PFSK-1 (cell line): ENCODE measurements around the gene ZC3H12C.

Experiments
- FOXP2 ChIP-seq: optimal IDR thresholded peaks from 2 replicates; pipeline ENCODE3; 2011; ENCODE audit warnings: borderline replicate concordance, control low read depth, inconsistent platforms; ENCODE audit not compliant: insufficient read depth; ENCODE audit errors: extremely low read length, extremely low read depth
- POLR2AphosphoS5 ChIP-seq: IDR thresholded peaks from 2 replicates; pipeline ENCODE4 v1.6.1; 2012; ENCODE audit warnings: low read depth, mild to moderate bottlenecking, control low read depth, low read length, moderate library complexity
- REST ChIP-seq, 2 experiments: IDR thresholded peaks; 2 replicates each; pipeline versions ENCODE4 v1.6.1 to v1.8.0; 2011 to 2012; ENCODE audit warnings: low read depth in 2 of 2, low read length in 2 of 2, control low read depth in 1 of 2, inconsistent platforms in 1 of 2, mild to moderate bottlenecking in 1 of 2, moderate library complexity in 1 of 2; ENCODE audit not compliant: insufficient read depth in 1 of 2
- SIN3A ChIP-seq: IDR thresholded peaks from 2 replicates; pipeline ENCODE4 v1.6.1; 2012; ENCODE audit warnings: mild to moderate bottlenecking, low read length, moderate library complexity, borderline replicate concordance; ENCODE audit not compliant: insufficient read depth
- TAF1 ChIP-seq: IDR thresholded peaks from 2 replicates; pipeline ENCODE4 v1.6.1; 2012; ENCODE audit warnings: low read length, control low read depth, borderline replicate concordance; ENCODE audit not compliant: insufficient read depth

ZC3H12C gene

GRCh38 chr11:110094298-110095285, 1.4 kb downstream of the ZC3H12C start:
- TF ChIP-seq SIN3A (no peak), FOXP2 (no peak), POLR2AphosphoS5 (no peak), REST (IDR thresholded peaks at IDR 0.05; ENCODE audit: insufficient read depth in 1 of 2, low read depth in 2 of 2, low read length in 2 of 2) (no peak), TAF1 (no peak)

- TF ChIP-seq FOXP2 (no peak), TAF1 (no peak)
Observed at GRCh38 chr11:110095554-110095953, 2.4 kb downstream of the ZC3H12C start.

- no peak for TF ChIP-seq FOXP2
- no peak for TF ChIP-seq POLR2AphosphoS5
- TF ChIP-seq TAF1, result no peak
- no peak for TF ChIP-seq REST (IDR thresholded peaks at IDR 0.05; ENCODE audit: insufficient read depth in 1 of 2, low read depth in 2 of 2, low read length in 2 of 2)
- TF ChIP-seq SIN3A, result no peak
Observed at GRCh38 chr11:110096496-110096895, 3.3 kb downstream of the ZC3H12C start.

- TF ChIP-seq TAF1 (no peak), POLR2AphosphoS5 (no peak), REST (IDR thresholded peaks at IDR 0.05; ENCODE audit: insufficient read depth in 1 of 2, low read depth in 2 of 2, low read length in 2 of 2) (no peak), FOXP2 (no peak), SIN3A (no peak)
Observed at GRCh38 chr11:110097459-110098012, 4.3 kb downstream of the ZC3H12C start.

GRCh38 chr11:110098645-110099044, 5.5 kb downstream of the ZC3H12C start:
- TF ChIP-seq SIN3A (no peak), FOXP2 (no peak), REST (IDR thresholded peaks at IDR 0.05; ENCODE audit: insufficient read depth in 1 of 2, low read depth in 2 of 2, low read length in 2 of 2) (no peak), POLR2AphosphoS5 (no peak), TAF1 (no peak)
